ENCODE data around the gene SCD5.
A peak's percentile ranks its signal among the peaks of the same experiment; 100 is the strongest.

Gene SCD5

GRCh38 chr4:82592639-82593038 lies 206.0 kb downstream of the SCD5 start:
- Histone ChIP-seq H3K9me3 (ENCODE audit: severe bottlenecking) (no peaks in the 10 kb centered on the region), H3K4me3 (ENCODE audit: low read depth, low read length) (no peak overlapping the region), H3K27me3 (ENCODE audit: insufficient read depth, low read depth, severe bottlenecking) (no peaks in the 10 kb centered on the region), H3K36me3 (no peaks in the 10 kb centered on the region), H3K27ac (no peak overlapping the region)
- DNase-seq: no peak
- TF ChIP-seq, protein P1, sequence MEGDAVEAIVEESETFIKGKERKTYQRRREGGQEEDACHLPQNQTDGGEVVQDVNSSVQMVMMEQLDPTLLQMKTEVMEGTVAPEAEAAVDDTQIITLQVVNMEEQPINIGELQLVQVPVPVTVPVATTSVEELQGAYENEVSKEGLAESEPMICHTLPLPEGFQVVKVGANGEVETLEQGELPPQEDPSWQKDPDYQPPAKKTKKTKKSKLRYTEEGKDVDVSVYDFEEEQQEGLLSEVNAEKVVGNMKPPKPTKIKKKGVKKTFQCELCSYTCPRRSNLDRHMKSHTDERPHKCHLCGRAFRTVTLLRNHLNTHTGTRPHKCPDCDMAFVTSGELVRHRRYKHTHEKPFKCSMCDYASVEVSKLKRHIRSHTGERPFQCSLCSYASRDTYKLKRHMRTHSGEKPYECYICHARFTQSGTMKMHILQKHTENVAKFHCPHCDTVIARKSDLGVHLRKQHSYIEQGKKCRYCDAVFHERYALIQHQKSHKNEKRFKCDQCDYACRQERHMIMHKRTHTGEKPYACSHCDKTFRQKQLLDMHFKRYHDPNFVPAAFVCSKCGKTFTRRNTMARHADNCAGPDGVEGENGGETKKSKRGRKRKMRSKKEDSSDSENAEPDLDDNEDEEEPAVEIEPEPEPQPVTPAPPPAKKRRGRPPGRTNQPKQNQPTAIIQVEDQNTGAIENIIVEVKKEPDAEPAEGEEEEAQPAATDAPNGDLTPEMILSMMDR (IDR thresholded peaks at IDR 0.05; ENCODE audit: low read depth, low read length): no peak

DNA sequence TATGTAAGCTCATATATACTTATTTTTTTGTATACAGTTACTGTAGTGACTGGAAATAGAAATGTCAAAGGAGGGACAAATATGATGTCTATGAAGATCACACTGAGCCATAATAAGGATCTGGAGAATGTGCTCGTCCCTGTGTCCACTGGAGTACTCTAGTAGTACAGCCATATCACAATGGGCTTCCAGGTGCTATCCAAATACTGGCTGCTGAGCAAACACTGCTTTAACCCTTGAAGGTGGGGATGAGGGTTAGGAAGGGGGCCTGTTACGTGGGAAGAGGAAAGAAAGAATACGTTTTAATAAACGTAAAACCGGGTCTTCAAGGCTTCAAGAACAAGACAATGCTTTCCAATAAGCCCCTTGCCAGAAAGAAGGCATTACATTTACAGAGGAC lies 207.0 kb downstream of the SCD5 start:
- Histone ChIP-seq H3K9me3 (ENCODE audit: severe bottlenecking) (no peaks in the 10 kb centered on the region), H3K27ac (no peak overlapping the region), H3K27me3 (ENCODE audit: insufficient read depth, low read depth, severe bottlenecking) (no peaks in the 10 kb centered on the region), H3K4me3 (ENCODE audit: low read depth, low read length) (no peak overlapping the region), H3K36me3 (no peaks in the 10 kb centered on the region)
- no peak for DNase-seq
- TF ChIP-seq, protein P1 (IDR thresholded peaks at IDR 0.05; ENCODE audit: low read depth, low read length): no peak

- H3K9me3 ChIP-seq (ENCODE audit: severe bottlenecking): no peaks in the 10 kb centered on the region
- H3K27me3 ChIP-seq (ENCODE audit: insufficient read depth, low read depth, severe bottlenecking): no peaks in the 10 kb centered on the region
- H3K36me3 ChIP-seq: no peaks in the 10 kb centered on the region
- TF ChIP-seq, protein P1 (IDR thresholded peaks at IDR 0.05; ENCODE audit: low read depth, low read length): no peak
- DNase-seq: no peak
- no peak overlapping the region for H3K4me3 ChIP-seq (ENCODE audit: low read depth, low read length)
- H3K27ac ChIP-seq: no peak overlapping the region
Measured at GRCh38 chr4:82589756-82590155, 208.8 kb downstream of the SCD5 start.

DNA sequence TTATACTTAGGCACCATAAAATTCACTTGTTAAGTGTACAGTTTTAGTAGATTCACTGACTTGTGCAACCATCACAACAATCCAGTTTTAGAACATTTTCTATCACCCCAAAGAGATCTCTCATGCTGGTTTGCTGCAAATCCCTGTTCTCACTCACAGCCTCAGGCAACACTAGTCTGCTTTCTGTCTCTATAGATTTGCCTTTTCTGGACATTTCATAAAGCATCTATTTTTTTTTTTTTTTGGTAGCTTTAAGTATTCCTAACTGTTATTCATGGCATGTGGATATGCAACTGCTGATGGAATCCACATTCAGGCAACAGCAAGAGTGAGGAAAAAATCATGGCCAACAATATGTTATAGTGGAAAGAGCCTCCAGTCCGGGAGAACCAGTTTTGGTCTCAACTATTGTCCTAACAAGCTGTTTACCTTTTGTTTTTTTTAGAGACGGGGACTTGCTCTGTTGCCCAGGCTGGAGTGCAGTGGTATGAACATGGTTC lies 209.8 kb downstream of the SCD5 start:
- Histone ChIP-seq H3K27me3 (ENCODE audit: insufficient read depth, low read depth, severe bottlenecking) (no peaks in the 10 kb centered on the region), H3K36me3 (no peaks in the 10 kb centered on the region), H3K27ac (no peak overlapping the region), H3K9me3 (ENCODE audit: severe bottlenecking) (no peaks in the 10 kb centered on the region), H3K4me3 (ENCODE audit: low read depth, low read length) (no peak overlapping the region)
- TF ChIP-seq, protein P1 (IDR thresholded peaks at IDR 0.05; ENCODE audit: low read depth, low read length): no peak
- DNase-seq: no peak

DNA sequence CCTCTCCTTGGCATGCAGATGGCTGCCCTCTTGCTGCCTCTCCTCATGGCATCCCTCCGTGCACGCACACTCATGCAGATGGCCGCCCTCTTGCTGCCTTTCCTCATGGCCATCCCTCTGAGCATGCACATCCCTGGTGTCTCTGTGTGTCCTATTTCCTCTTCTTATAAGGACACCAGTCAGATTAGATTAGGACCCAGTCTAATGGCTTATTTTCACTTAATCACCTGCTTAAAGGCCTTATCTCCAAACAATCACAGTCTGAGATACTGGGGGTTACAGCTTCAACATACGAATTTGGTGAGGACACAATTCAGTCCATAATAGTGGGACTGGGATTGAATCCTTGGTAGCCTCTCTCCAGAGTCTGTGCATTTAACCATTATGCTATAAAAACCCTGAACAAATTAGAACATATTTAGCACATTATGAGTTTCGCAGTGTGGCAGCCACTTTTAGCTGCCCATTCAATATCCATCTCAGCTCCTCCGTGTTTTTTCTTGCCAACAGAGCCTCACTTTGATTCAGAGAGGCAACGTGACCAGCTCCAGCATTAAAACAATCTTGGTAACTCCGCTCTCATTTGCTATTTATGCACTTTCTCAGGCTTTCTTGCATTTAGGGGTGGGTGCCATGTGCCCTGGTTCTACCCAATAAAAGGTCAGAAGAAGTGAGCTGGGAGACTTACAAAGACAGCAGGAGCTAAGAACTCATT lies 210.6 kb downstream of the SCD5 start:
- Histone ChIP-seq H3K27me3 (ENCODE audit: insufficient read depth, low read depth, severe bottlenecking) (no peaks in the 10 kb centered on the region), H3K36me3 (no peaks in the 10 kb centered on the region), H3K9me3 (ENCODE audit: severe bottlenecking) (no peaks in the 10 kb centered on the region), H3K4me3 (ENCODE audit: low read depth, low read length) (no peak overlapping the region), H3K27ac (no peak overlapping the region)
- TF ChIP-seq, protein P1 (IDR thresholded peaks at IDR 0.05; ENCODE audit: low read depth, low read length): no peak
- peak; percentile 18 for DNase-seq
